Trophoblast cell (in vitro differentiated cells and primary cell): ENCODE results near the gene COL4A2.

Source experiments
- DNase-seq, 2 donors: peaks; one replicate each; pipeline ENCODE4 v3.0.0-alpha.2; 2016
- H2AFZ ChIP-seq: 2 replicates; pipeline ENCODE4 v1.6.1; 2013; ENCODE audit warnings: low read length, moderate library complexity, mild to moderate bottlenecking; ENCODE audit not compliant: insufficient read depth, poor library complexity
- H2AK5ac ChIP-seq: 2 replicates; pipeline ENCODE4 v1.6.1; 2013; ENCODE audit warnings: mild to moderate bottlenecking, low read length
- H2BK120ac ChIP-seq: 2 replicates; pipeline ENCODE4 v1.6.1; 2013; ENCODE audit warnings: low read length, mild to moderate bottlenecking, moderate library complexity; ENCODE audit not compliant: insufficient read depth, poor library complexity
- H2BK12ac ChIP-seq: 2 replicates; pipeline ENCODE4 v1.6.1; 2013; ENCODE audit warnings: mild to moderate bottlenecking, low read length, moderate library complexity
- H2BK5ac ChIP-seq: 2 replicates; pipeline ENCODE4 v1.6.1; 2013; ENCODE audit warnings: low read length, low read depth, moderate library complexity, mild to moderate bottlenecking; ENCODE audit not compliant: poor library complexity
- H3K14ac ChIP-seq: 2 replicates; pipeline ENCODE4 v1.6.1; 2013; ENCODE audit warnings: mild to moderate bottlenecking, low read length
- H3K18ac ChIP-seq: 2 replicates; pipeline ENCODE4 v1.6.1; 2013; ENCODE audit warnings: mild to moderate bottlenecking, low read length
- H3K23ac ChIP-seq: 2 replicates; pipeline ENCODE4 v1.6.1; 2013; ENCODE audit warnings: low read length
- H3K27ac ChIP-seq: 2 replicates; pipeline ENCODE4 v1.5.1; 2013; ENCODE audit warnings: low read depth, mild to moderate bottlenecking, inconsistent platforms, low read length, moderate library complexity
- H3K27me3 ChIP-seq: 2 replicates; pipeline ENCODE4 v1.6.1; 2013; ENCODE audit warnings: inconsistent platforms, mild to moderate bottlenecking, low read length, moderate library complexity; ENCODE audit not compliant: insufficient read depth
- H3K36me3 ChIP-seq, 2 experiments: 1 replicate in 1 of 2; 2 replicates in 1 of 2; pipeline ENCODE4 v1.6.1; 2013; ENCODE audit warnings: low read length in 2 of 2, mild to moderate bottlenecking in 2 of 2, moderate library complexity in 1 of 2; ENCODE audit not compliant: insufficient read depth in 2 of 2, control insufficient read depth in 1 of 2
- H3K4ac ChIP-seq: 2 replicates; pipeline ENCODE4 v1.6.1; 2013; ENCODE audit warnings: low read depth, mild to moderate bottlenecking, low read length, moderate library complexity
- H3K4me1 ChIP-seq, 2 experiments: 1 replicate in 1 of 2; 2 replicates in 1 of 2; pipeline ENCODE4 v1.6.1; 2013; ENCODE audit warnings: low read length in 2 of 2, mild to moderate bottlenecking in 2 of 2, moderate library complexity in 1 of 2; ENCODE audit not compliant: insufficient read depth in 2 of 2, control insufficient read depth in 1 of 2
- H3K4me2 ChIP-seq: 2 replicates; pipeline ENCODE4 v1.6.1; 2013; ENCODE audit warnings: inconsistent platforms, mild to moderate bottlenecking, low read length, moderate library complexity
- H3K4me3 ChIP-seq: 2 replicates; pipeline ENCODE4 v1.5.1; 2013; ENCODE audit warnings: mild to moderate bottlenecking, low read depth, low read length, inconsistent platforms
- H3K79me1 ChIP-seq: one replicate; pipeline ENCODE4 v1.6.1; 2013; ENCODE audit warnings: low read length
- H3K79me2 ChIP-seq: 2 replicates; pipeline ENCODE4 v1.6.1; 2013; ENCODE audit warnings: low read length, mild to moderate bottlenecking; ENCODE audit not compliant: control insufficient read depth, insufficient read depth, poor library complexity
- H3K9ac ChIP-seq: 2 replicates; pipeline ENCODE4 v1.6.1; 2013; ENCODE audit warnings: mild to moderate bottlenecking, low read length
- H3K9me3 ChIP-seq: 2 replicates; pipeline ENCODE4 v1.6.1; 2013; ENCODE audit warnings: low read depth, mild to moderate bottlenecking, control low read depth, inconsistent platforms, low read length; ENCODE audit not compliant: insufficient read depth
- H4K12ac ChIP-seq: 2 replicates; pipeline ENCODE4 v1.6.1; 2013; ENCODE audit warnings: low read depth, mild to moderate bottlenecking, low read length, moderate library complexity
- H4K8ac ChIP-seq: 2 replicates; pipeline ENCODE4 v1.6.1; 2013; ENCODE audit warnings: low read depth, mild to moderate bottlenecking, low read length, moderate library complexity
- H4K91ac ChIP-seq: one replicate; pipeline ENCODE4 v1.6.1; 2013; ENCODE audit warnings: low read depth, mild to moderate bottlenecking, low read length, moderate library complexity
- WGBS: extraction: QIAGEN DNeasy Blood & Tissue Kit; methylation state at CpG from one replicate; pipeline ENCODE4 v1.1.7; 2013; ENCODE audit warnings: missing lambda C conversion rate; ENCODE audit not compliant: insufficient read length, insufficient coverage; ENCODE audit errors: extremely low coverage; 5-methylcytosine and 5-hydroxymethylcytosine counted together

COL4A2 gene

GRCh38 chr13:110458017-110458416 is 150.9 kb downstream of the COL4A2 start:
- Histone ChIP-seq H3K9me3 (peaks cover 2% of the 10 kb centered on the region), H3K79me2 (no peaks in the 10 kb centered on the region), H4K8ac (no peak overlapping the region), H2BK5ac (no peak overlapping the region), H2BK120ac (no peak overlapping the region), H3K4me2 (no peak overlapping the region), H3K79me1 (no peaks in the 10 kb centered on the region), H3K4me1 (peaks cover 0 to 2% of the 10 kb centered on the region in 2 experiments), H3K23ac (no peak overlapping the region), H2BK12ac (no peak overlapping the region), H3K27ac (no peak overlapping the region), H3K18ac (no peak overlapping the region), H3K4me3 (no peak overlapping the region), H2AFZ (no peak overlapping the region), H3K9ac (no peak overlapping the region), H3K27me3 (no peaks in the 10 kb centered on the region), H2AK5ac (no peak overlapping the region), H3K36me3 (peaks cover 57 to 67% of the 10 kb centered on the region in 2 experiments), H4K12ac (no peak overlapping the region), H4K91ac (no peak overlapping the region), H3K4ac (no peak overlapping the region), H3K14ac (no peak overlapping the region)
- no peak for DNase-seq
- WGBS: no CpG with 5 or more reads among the region's 8 CpGs

GRCh38 chr13:110458594-110459365 is 151.7 kb downstream of the COL4A2 start:
- no peak overlapping the region for H3K4me3 ChIP-seq
- no peak for DNase-seq
- H3K9ac ChIP-seq: no peak overlapping the region
- no peak overlapping the region for H2AK5ac ChIP-seq
- H3K79me2 ChIP-seq: no peaks in the 10 kb centered on the region
- H3K18ac ChIP-seq: no peak overlapping the region
- H2BK120ac ChIP-seq: no peak overlapping the region
- peaks cover 57 to 73% of the 10 kb centered on the region in 2 experiments for H3K36me3 ChIP-seq
- peaks cover 0 to 2% of the 10 kb centered on the region in 2 experiments for H3K4me1 ChIP-seq
- H4K91ac ChIP-seq: no peak overlapping the region
- no peak overlapping the region for H3K14ac ChIP-seq
- no peak overlapping the region for H4K12ac ChIP-seq
- H3K79me1 ChIP-seq: no peaks in the 10 kb centered on the region
- H3K4me2 ChIP-seq: no peak overlapping the region
- H3K27ac ChIP-seq: no peak overlapping the region
- no peak overlapping the region for H3K4ac ChIP-seq
- H3K9me3 ChIP-seq: peaks cover 2% of the 10 kb centered on the region
- no peak overlapping the region for H3K23ac ChIP-seq
- no peak overlapping the region for H2BK5ac ChIP-seq
- no peak overlapping the region for H2AFZ ChIP-seq
- no peaks in the 10 kb centered on the region for H3K27me3 ChIP-seq
- no peak overlapping the region for H2BK12ac ChIP-seq
- no peak overlapping the region for H4K8ac ChIP-seq
- WGBS: no CpG with 5 or more reads among the region's 22 CpGs

GRCh38 chr13:110462091-110462490 is 155.0 kb downstream of the COL4A2 start:
- no peak overlapping the region for H3K14ac ChIP-seq
- H4K12ac ChIP-seq: no peak overlapping the region
- no CpG with 5 or more reads among the region's 15 CpGs for WGBS
- peaks cover 75 to 86% of the 10 kb centered on the region in 2 experiments for H3K36me3 ChIP-seq
- H3K79me1 ChIP-seq: no peaks in the 10 kb centered on the region
- no peak overlapping the region for H3K4ac ChIP-seq
- no peak overlapping the region for H3K4me2 ChIP-seq
- no peaks in the 10 kb centered on the region for H3K4me1 ChIP-seq
- H3K23ac ChIP-seq: no peak overlapping the region
- no peaks in the 10 kb centered on the region for H3K27me3 ChIP-seq
- no peak for DNase-seq
- no peak overlapping the region for H4K8ac ChIP-seq
- no peak overlapping the region for H2BK120ac ChIP-seq
- no peaks in the 10 kb centered on the region for H3K79me2 ChIP-seq
- H3K4me3 ChIP-seq: no peak overlapping the region
- H2BK5ac ChIP-seq: no peak overlapping the region
- H4K91ac ChIP-seq: no peak overlapping the region
- H3K9ac ChIP-seq: no peak overlapping the region
- no peak overlapping the region for H2AK5ac ChIP-seq
- peaks cover 2% of the 10 kb centered on the region for H3K9me3 ChIP-seq
- no peak overlapping the region for H3K27ac ChIP-seq
- no peak overlapping the region for H2AFZ ChIP-seq
- H2BK12ac ChIP-seq: no peak overlapping the region
- H3K18ac ChIP-seq: no peak overlapping the region

GRCh38 chr13:110463156-110463555 is 156.1 kb downstream of the COL4A2 start:
- Histone ChIP-seq H2BK5ac (no peak overlapping the region), H2AK5ac (no peak overlapping the region), H4K8ac (no peak overlapping the region), H3K36me3 (peaks cover 75 to 86% of the 10 kb centered on the region in 2 experiments), H3K4me1 (no peaks in the 10 kb centered on the region), H3K9ac (no peak overlapping the region), H3K27ac (no peak overlapping the region), H2BK120ac (no peak overlapping the region), H3K18ac (no peak overlapping the region), H3K27me3 (no peaks in the 10 kb centered on the region), H2BK12ac (no peak overlapping the region), H4K91ac (no peak overlapping the region), H4K12ac (no peak overlapping the region), H3K14ac (no peak overlapping the region), H3K79me1 (no peaks in the 10 kb centered on the region), H3K9me3 (no peaks in the 10 kb centered on the region), H2AFZ (no peak overlapping the region), H3K79me2 (no peaks in the 10 kb centered on the region), H3K4me2 (no peak overlapping the region), H3K23ac (no peak overlapping the region), H3K4me3 (no peak overlapping the region), H3K4ac (no peak overlapping the region)
- DNase-seq: no peak
- WGBS: no CpG with 5 or more reads among the region's 8 CpGs
